ENCODE measurements around the gene WDR86.

Gene WDR86

GRCh38 chr7:151400626-151401315 lies 9.1 kb downstream of the WDR86 start:
- TF ChIP-seq GATA2 (IDR thresholded peaks at IDR 0.05; ENCODE audit: low read depth, low read length): no peak

GRCh38 chr7:151399906-151400305 lies 9.9 kb downstream of the WDR86 start:
- TF ChIP-seq GATA3 (IDR thresholded peaks at IDR 0.05; ENCODE audit: low read depth, low read length): no peak
- no peak for TF ChIP-seq GATA2 (IDR thresholded peaks at IDR 0.05; ENCODE audit: low read depth, low read length)

GRCh38 chr7:151399305-151399601 lies 10.6 kb downstream of the WDR86 start:
- no peak for TF ChIP-seq GATA3 (IDR thresholded peaks at IDR 0.05; ENCODE audit: low read depth, low read length)
- no peak for TF ChIP-seq GATA2 (IDR thresholded peaks at IDR 0.05; ENCODE audit: low read depth, low read length)

GRCh38 chr7:151398446-151399304 lies 11.2 kb downstream of the WDR86 start:
- no peak for TF ChIP-seq GATA3 (IDR thresholded peaks at IDR 0.05; ENCODE audit: low read depth, low read length)

- no peak for TF ChIP-seq GATA2 (IDR thresholded peaks at IDR 0.05; ENCODE audit: low read depth, low read length)
- no peak for TF ChIP-seq GATA3 (IDR thresholded peaks at IDR 0.05; ENCODE audit: low read depth, low read length)
These were observed 12.8 kb downstream of the WDR86 start for GRCh38 chr7:151397026-151397425.

GRCh38 chr7:151396328-151396970 lies 13.4 kb downstream of the WDR86 start:
- no peak for TF ChIP-seq GATA3 (IDR thresholded peaks at IDR 0.05; ENCODE audit: low read depth, low read length)
- TF ChIP-seq GATA2 (IDR thresholded peaks at IDR 0.05; ENCODE audit: low read depth, low read length): no peak

GRCh38 chr7:151395036-151395367 lies 14.8 kb downstream of the WDR86 start:
- TF ChIP-seq GATA2 (IDR thresholded peaks at IDR 0.05; ENCODE audit: low read depth, low read length): no peak
- no peak for TF ChIP-seq GATA3 (IDR thresholded peaks at IDR 0.05; ENCODE audit: low read depth, low read length)

- TF ChIP-seq GATA2 (IDR thresholded peaks at IDR 0.05; ENCODE audit: low read depth, low read length): no peak
- no peak for TF ChIP-seq GATA3 (IDR thresholded peaks at IDR 0.05; ENCODE audit: low read depth, low read length)
These were observed 15.5 kb downstream of the WDR86 start for GRCh38 chr7:151394076-151395035.

GRCh38 chr7:151393031-151393977 lies 16.5 kb downstream of the WDR86 start:
- TF ChIP-seq GATA3 (IDR thresholded peaks at IDR 0.05; ENCODE audit: low read depth, low read length): no peak
- TF ChIP-seq GATA2 (IDR thresholded peaks at IDR 0.05; ENCODE audit: low read depth, low read length): no peak

- no peak for TF ChIP-seq GATA2 (IDR thresholded peaks at IDR 0.05; ENCODE audit: low read depth, low read length)
- TF ChIP-seq GATA3 (IDR thresholded peaks at IDR 0.05; ENCODE audit: low read depth, low read length): no peak
These were observed 17.4 kb downstream of the WDR86 start for GRCh38 chr7:151392426-151392825.

- TF ChIP-seq GATA3 (IDR thresholded peaks at IDR 0.05; ENCODE audit: low read depth, low read length) (no peak), GATA2 (IDR thresholded peaks at IDR 0.05; ENCODE audit: low read depth, low read length) (no peak)
These were observed 17.8 kb downstream of the WDR86 start for GRCh38 chr7:151392002-151392401.

GRCh38 chr7:151391358-151391730 lies 18.5 kb downstream of the WDR86 start:
- TF ChIP-seq GATA2 (IDR thresholded peaks at IDR 0.05; ENCODE audit: low read depth, low read length) (no peak), GATA3 (IDR thresholded peaks at IDR 0.05; ENCODE audit: low read depth, low read length) (no peak)
